Esophagus muscularis mucosa (tissue), 4 donors: ENCODE data around the gene SELENOK. TPM values are rescaled to one million over a fixed set of nuclear protein-coding genes. Genes with fewer than 3 reads are reported as not detected.

Experiments
- DNase-seq: peaks from one replicate; pipeline ENCODE4 v3.0.0-alpha.2; 2017; ENCODE audit errors: extremely low spot score
- H3K27ac ChIP-seq, 4 donors: fragments of 200-600 bp; sonication (generic); replicated peaks in 1 of 4; 1 replicate in 3 of 4; 2 replicates in 1 of 4; pipeline ENCODE4 v1.5.1; 2016 to 2019; ENCODE audit warnings: mild to moderate bottlenecking in 1 of 4
- H3K27me3 ChIP-seq, 4 donors: fragments of 200-600 bp; sonication (generic); one replicate each; pipeline versions ENCODE4 v1.5.1 to v1.6.0; 2016 to 2019
- H3K36me3 ChIP-seq, 4 donors: fragments of 200-600 bp; sonication (generic); one replicate each; pipeline ENCODE4 v1.5.1; 2016 to 2019
- H3K4me1 ChIP-seq, 4 donors: fragments of 200-600 bp; sonication (generic); one replicate each; pipeline ENCODE4 v1.5.1; 2016 to 2019
- H3K4me3 ChIP-seq, 4 donors: fragments of 200-600 bp; sonication (generic); 1 replicate in 2 of 4; 2 replicates in 2 of 4; pipeline ENCODE4 v1.5.1; 2016 to 2019; ENCODE audit warnings: mild to moderate bottlenecking in 4 of 4, moderate library complexity in 1 of 4
- H3K9me3 ChIP-seq, 4 donors: fragments of 200-600 bp; sonication (generic); 1 replicate in 3 of 4; 2 replicates in 1 of 4; pipeline ENCODE4 v1.5.1; 2016 to 2019
- EP300 ChIP-seq: sonication (generic); formaldehyde crosslinking; IDR thresholded peaks from one replicate; pipeline ENCODE4 v1.6.1; 2017; ENCODE audit warnings: antibody characterized with exemption
- POLR2A ChIP-seq: fragments of 450-650 bp; IDR thresholded peaks from one replicate; pipeline ENCODE4 v1.6.1; 2017; ENCODE audit warnings: antibody characterized with exemption, moderate library complexity, mild to moderate bottlenecking, low read depth
- POLR2AphosphoS5 ChIP-seq, 2 donors: sonication (generic); formaldehyde crosslinking; IDR thresholded peaks; one replicate each; pipeline ENCODE4 v1.6.1; 2017; ENCODE audit warnings: antibody characterized with exemption in 2 of 2
- WGBS: methylation state at CpG from one replicate; pipeline ENCODE4 v1.1.5; 2018; 5-methylcytosine and 5-hydroxymethylcytosine counted together
- intact Hi-C: fragments of 100-400 bp; cut with DNase I; formaldehyde crosslinking; loops from one replicate; pipeline ENCODE4 v1.15.1; 2023
- total RNA-seq, 4 donors: library from RNA; depleted of rRNA; stranded (reverse); fragments of >200 nt; gene quantifications; one replicate each; pipeline versions ENCODE4 v1.1.0 to v1.2.1, GENCODE V29; 2016
- TF ChIP-seq, protein P1 (sequence below), 3 experiments: fragments of 200-600 bp in 2 of 3; fragments of 450-650 bp in 1 of 3; sonication (generic) in 2 of 3; IDR thresholded peaks; one replicate each; pipeline ENCODE4 v1.5.1; 2017 to 2019; ENCODE audit warnings: antibody characterized with exemption in 3 of 3, mild to moderate bottlenecking in 2 of 3, moderate library complexity in 1 of 3

SELENOK gene
- total RNA-seq, 4 donors from 2014 or later: 48.8 to 75.3 (median 68.4) TPM

DNA sequence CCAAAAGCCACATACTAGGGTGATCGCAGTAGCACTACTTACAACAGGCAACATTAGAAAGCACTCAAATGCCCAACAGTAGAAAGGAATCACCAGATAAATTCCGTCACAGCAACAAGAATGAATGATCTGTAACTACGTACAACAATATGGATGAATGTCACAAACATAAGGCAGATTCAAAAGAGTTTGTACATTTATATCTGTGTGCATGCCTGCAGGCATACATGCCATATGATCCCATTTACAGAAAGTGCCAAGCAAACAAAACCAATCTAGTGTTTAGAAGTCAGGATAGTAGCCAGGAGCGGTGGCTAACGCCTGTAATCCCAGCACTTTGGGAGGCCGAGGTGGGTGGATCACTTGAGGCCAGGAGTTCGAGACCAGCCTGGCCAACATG is 41.7 kb downstream of the SELENOK start:
- Histone ChIP-seq H3K36me3 (no peaks in the 10 kb centered on the region), H3K27ac (no peak overlapping the region), H3K27me3 (peaks cover 0 to 31% (median 2%) of the 10 kb centered on the region in 4 donors), H3K4me3 (no peak overlapping the region), H3K9me3 (no peaks in the 10 kb centered on the region), H3K4me1 (peaks cover 8 to 19% (median 16%) of the 10 kb centered on the region in 4 donors)
- intact Hi-C loops: no loop called here
- TF ChIP-seq EP300: no peak
- DNase-seq: no peak
- WGBS: 94% methylated on average over 7 of the region's 7 CpGs

DNA sequence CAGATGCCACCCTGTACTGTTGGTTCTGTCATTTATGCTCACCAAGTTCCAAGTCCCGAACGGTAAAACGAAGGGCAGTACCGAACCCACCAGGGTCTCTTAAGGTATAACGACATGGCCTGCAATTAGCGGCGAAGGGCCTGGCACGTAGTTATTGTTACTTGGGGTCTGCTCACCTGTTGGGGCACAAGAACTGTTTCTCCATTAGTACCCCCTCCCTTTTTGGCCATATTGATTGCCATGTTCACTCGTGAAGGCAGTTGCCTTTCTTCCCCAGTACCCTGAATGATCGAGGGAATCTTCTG is 44.9 kb downstream of the SELENOK start:
- peaks cover 8 to 19% (median 16%) of the 10 kb centered on the region in 4 donors for H3K4me1 ChIP-seq
- H3K27ac ChIP-seq: no peak overlapping the region
- DNase-seq: no peak
- TF ChIP-seq EP300 (no peak), POLR2AphosphoS5 (IDR thresholded peaks at IDR 0.05) (no peak), POLR2A (no peak)
- TF ChIP-seq, protein P1, sequence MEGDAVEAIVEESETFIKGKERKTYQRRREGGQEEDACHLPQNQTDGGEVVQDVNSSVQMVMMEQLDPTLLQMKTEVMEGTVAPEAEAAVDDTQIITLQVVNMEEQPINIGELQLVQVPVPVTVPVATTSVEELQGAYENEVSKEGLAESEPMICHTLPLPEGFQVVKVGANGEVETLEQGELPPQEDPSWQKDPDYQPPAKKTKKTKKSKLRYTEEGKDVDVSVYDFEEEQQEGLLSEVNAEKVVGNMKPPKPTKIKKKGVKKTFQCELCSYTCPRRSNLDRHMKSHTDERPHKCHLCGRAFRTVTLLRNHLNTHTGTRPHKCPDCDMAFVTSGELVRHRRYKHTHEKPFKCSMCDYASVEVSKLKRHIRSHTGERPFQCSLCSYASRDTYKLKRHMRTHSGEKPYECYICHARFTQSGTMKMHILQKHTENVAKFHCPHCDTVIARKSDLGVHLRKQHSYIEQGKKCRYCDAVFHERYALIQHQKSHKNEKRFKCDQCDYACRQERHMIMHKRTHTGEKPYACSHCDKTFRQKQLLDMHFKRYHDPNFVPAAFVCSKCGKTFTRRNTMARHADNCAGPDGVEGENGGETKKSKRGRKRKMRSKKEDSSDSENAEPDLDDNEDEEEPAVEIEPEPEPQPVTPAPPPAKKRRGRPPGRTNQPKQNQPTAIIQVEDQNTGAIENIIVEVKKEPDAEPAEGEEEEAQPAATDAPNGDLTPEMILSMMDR (IDR thresholded peaks at IDR 0.05): no peak
- H3K4me3 ChIP-seq: peak overlapping the region; percentile 63 to 86 (median 72)
- intact Hi-C loops: no loop called here
- WGBS: 67% methylated on average over 10 of the region's 10 CpGs
- peaks cover 0 to 31% (median 2%) of the 10 kb centered on the region in 4 donors for H3K27me3 ChIP-seq
- H3K9me3 ChIP-seq: no peaks in the 10 kb centered on the region
- H3K36me3 ChIP-seq: no peaks in the 10 kb centered on the region

DNA sequence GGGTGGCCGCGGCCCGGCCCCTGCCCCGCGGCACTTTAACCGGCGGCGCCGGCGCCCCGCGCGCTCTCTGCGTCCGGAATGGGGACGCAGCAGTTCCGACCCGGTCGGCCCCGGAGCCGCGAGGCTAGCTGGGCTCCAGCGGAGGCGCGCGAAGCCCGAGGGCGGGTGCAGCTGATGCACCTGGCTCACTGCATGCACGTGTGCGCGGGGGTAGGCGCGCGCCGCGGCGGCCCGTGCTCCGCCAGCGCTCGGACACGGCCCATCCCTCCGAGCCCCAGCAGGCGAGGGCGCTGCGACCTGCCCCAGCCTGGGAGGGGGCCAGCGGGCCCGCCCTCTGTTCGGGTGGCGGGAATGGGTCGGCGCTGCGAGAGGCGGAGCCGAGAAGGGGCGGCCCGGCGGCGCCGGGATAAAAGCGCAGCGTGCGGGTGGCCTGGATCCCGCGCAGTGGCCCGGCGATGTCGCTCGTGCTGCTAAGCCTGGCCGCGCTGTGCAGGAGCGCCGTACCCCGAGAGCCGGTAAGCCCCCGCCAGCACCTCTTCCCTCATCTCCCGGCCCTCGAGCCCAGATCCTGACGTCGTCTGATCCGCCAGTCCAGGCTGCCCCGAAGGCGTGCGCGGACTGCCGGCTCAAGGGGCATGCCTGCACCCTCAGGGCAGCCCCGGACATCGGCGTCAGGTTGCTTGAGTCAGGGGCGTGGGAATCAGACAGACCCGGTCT is 45.4 kb downstream of the SELENOK start, which contains the start of the genes CHDH and IL17RB:
CHDH (minus strand) TSS at position 286 of the 717 bp plus-strand sequence. CDS start 22,411 bp downstream, outside the sequence.
IL17RB (plus strand) TSS at position 435 of the 717 bp plus-strand sequence; CDS start at position 456, 21 bp downstream.
- H3K27me3 ChIP-seq: peaks cover 0 to 31% (median 2%) of the 10 kb centered on the region in 4 donors
- H3K4me3 ChIP-seq: peak within 1 kb of the TSS; percentile 63 to 86 (median 72)
- DNase-seq: no peak
- WGBS: 14% methylated on average over 13 of the region's 91 CpGs
- intact Hi-C loops: no loop called here
- H3K27ac ChIP-seq: peak within 1 kb of the TSS; percentile 51 to 83 (median 70)
- H3K4me1 ChIP-seq: peaks cover 8 to 19% (median 16%) of the 10 kb centered on the region in 4 donors
- TF ChIP-seq POLR2A: no peak
- TF ChIP-seq EP300: no peak
- TF ChIP-seq, protein P1 (IDR thresholded peaks at IDR 0.05): no peak
- TF ChIP-seq POLR2AphosphoS5 (IDR thresholded peaks at IDR 0.05): peak in 1 of 2 donors; percentile 20
- no peaks in the 10 kb centered on the region for H3K9me3 ChIP-seq
- H3K36me3 ChIP-seq: no peaks in the 10 kb centered on the region

DNA sequence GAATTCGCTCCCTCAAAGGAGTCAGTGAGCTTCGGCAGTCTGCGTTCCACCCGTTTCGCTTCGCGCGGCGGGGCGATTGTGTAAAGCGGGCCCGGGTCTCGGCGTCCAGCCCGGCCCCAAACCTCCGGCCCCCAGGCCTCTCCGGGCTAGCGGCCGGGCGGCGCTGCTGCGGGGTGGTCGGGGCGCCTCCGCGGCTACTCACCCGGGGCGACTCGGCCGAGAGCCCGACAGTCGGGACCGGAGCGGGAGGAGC is 45.9 kb downstream of the SELENOK start:
- H3K36me3 ChIP-seq: no peaks in the 10 kb centered on the region
- peak overlapping the region; percentile 63 to 86 (median 72) for H3K4me3 ChIP-seq
- H3K27ac ChIP-seq: peak overlapping the region; percentile 51 to 83 (median 70)
- peaks cover 0 to 31% (median 2%) of the 10 kb centered on the region in 4 donors for H3K27me3 ChIP-seq
- TF ChIP-seq POLR2AphosphoS5 (IDR thresholded peaks at IDR 0.05) (no peak), POLR2A (no peak), EP300 (no peak)
- TF ChIP-seq, protein P1 (IDR thresholded peaks at IDR 0.05): no peak
- intact Hi-C loops: no loop called here
- H3K9me3 ChIP-seq: no peaks in the 10 kb centered on the region
- DNase-seq: no peak
- WGBS: no CpG with 5 or more reads among the region's 34 CpGs
- peaks cover 8 to 19% (median 16%) of the 10 kb centered on the region in 4 donors for H3K4me1 ChIP-seq

DNA sequence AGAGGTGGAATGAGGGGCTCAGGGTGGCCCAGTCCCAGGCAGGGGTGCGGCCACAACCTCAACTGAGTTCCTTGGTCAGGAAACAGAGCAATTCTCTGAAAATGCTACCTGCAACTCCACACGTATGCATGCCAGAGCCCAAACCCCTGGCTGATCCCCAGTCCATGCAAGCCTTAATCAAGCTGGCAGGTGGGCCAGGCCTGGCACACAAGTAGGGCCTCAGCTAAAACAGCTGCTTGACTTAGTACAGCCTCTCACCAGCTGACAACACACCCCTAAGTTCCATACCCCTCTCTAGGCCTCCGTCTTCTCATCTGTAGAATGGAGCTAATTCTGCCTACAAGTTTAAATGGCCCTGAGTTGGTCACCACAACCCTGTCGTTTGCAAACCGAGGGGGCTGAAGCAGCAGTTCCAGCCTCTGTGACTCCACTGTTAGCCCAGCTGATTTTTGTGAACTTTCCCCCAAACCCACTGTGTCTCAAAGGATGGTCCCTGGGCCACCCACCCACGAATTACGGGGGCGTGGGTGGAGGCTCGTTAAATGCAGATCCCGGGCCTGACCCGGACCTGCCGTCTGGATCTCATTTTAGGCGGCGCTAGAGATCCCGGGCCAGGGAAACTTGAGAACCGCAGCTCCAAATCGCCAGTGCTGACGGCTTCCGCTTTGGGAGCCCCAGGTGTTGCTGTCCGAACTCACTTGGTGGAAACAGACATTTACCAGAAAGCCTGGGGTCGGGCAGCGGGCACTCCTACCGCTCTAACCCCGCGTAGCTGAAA is 46.4 kb downstream of the SELENOK start:
- WGBS: 47% methylated on average over 8 of the region's 25 CpGs
- no peaks in the 10 kb centered on the region for H3K9me3 ChIP-seq
- H3K27me3 ChIP-seq: peaks cover 0 to 31% (median 2%) of the 10 kb centered on the region in 4 donors
- intact Hi-C loops: no loop called here
- peaks cover 8 to 19% (median 16%) of the 10 kb centered on the region in 4 donors for H3K4me1 ChIP-seq
- TF ChIP-seq, protein P1 (IDR thresholded peaks at IDR 0.05): peak in 2 of 3 experiments; percentile 16 to 19
- TF ChIP-seq POLR2AphosphoS5 (IDR thresholded peaks at IDR 0.05): peak in 1 of 2 donors; percentile 26
- no peak for TF ChIP-seq POLR2A
- peak overlapping the region; percentile 51 to 83 (median 70) for H3K27ac ChIP-seq
- DNase-seq: no peak
- H3K36me3 ChIP-seq: no peaks in the 10 kb centered on the region
- H3K4me3 ChIP-seq: peak overlapping the region; percentile 63 to 86 (median 72)
